GM19025 (cell line): ENCODE data around the gene ANKRD63.
A peak's percentile ranks its signal among the peaks of the same experiment; 100 is the strongest.

Experiments used
- ATAC-seq: cut with Tn5 transposase; IDR thresholded peaks from one replicate; pipeline ENCODE4 v1.9.1; 2021; ENCODE audit warnings: mild to moderate bottlenecking, low read depth, moderate library complexity; ENCODE audit not compliant: unreplicated experiment

ANKRD63 gene

DNA sequence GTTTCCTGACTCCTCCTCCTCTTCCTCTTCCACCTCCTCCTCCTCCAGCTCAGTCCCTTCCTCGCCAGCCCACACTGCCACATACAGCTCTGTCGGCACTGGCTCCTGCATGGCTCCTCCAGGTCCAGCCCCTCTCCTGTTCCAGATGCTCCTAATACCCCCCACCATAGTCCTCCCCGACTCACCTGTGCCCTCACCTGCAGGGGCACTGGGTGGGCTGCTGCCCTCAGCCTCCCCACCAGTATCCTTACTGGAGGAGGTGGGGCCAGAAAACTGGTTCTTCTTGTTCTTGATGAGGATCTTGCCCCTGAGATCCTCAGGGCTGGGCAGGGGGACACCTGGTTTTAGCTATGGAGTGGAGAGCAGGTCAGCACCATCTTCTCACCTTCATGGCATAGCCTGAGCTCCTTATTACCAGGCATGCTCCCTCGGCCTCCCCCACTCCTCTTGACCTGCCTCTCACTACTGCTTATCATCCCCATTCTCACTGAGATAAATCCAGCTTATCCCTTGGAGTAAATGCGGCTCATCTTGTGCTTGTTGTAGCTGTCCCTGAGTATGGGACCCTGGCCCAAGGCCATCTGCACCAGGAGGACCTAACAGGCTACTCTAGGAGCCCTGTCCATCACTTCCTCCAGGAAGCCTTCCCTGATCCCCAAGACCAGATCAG, 13.8 kb upstream of the ANKRD63 start:
- no peak for ATAC-seq

DNA sequence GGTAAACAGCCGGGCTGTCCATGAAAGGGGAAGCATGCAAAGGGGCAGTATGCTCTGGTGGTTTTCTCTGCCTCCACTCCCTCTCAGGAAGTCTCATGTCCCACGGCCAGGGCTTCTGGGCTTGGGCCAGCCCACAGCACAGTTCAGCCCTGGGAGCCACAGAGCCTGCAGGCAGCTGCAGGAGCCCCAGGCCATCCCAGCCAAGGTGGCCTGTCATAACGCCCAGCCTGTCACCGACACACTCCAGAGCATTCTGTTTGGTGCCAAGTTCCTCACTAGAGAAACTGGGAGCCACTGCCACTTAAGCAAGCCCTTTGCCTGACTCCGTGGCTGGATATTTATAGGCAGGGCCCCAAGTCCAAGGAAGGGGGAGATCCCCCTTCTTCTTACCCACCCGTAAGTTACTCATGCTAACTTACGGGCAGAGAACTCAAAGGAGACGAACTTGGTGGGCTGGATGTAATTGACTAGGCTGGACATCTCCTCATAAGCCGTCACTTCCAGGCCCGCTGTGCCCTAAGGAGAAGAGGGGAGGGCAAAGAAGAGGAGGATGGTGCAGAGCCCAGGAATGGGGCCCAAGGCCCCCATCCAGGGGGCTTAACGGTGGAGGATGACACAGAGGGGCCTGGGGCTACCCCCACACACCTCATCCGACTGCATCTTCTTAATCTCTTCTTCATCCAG, 13.2 kb upstream of the ANKRD63 start:
- ATAC-seq, result no peak

DNA sequence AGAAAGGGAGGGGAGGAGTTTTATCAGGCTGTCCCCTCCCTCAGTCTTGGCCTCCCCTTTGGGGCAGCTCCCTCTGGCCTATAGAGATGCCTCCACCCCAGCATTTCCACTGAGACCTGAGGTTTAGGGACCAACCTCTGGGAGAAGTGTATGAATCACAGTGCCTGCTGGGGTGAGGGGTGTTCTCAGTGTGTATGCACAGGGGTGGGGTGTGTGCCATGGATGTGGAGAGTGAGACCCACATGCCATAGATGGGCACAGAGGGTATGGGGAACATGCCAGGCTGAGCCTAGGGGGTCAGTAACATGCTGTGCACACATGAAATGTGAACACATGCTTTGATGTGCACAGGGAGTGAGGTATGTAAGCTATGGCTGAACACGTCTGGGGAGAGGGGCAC, 12.4 kb upstream of the ANKRD63 start:
- no peak for ATAC-seq

DNA sequence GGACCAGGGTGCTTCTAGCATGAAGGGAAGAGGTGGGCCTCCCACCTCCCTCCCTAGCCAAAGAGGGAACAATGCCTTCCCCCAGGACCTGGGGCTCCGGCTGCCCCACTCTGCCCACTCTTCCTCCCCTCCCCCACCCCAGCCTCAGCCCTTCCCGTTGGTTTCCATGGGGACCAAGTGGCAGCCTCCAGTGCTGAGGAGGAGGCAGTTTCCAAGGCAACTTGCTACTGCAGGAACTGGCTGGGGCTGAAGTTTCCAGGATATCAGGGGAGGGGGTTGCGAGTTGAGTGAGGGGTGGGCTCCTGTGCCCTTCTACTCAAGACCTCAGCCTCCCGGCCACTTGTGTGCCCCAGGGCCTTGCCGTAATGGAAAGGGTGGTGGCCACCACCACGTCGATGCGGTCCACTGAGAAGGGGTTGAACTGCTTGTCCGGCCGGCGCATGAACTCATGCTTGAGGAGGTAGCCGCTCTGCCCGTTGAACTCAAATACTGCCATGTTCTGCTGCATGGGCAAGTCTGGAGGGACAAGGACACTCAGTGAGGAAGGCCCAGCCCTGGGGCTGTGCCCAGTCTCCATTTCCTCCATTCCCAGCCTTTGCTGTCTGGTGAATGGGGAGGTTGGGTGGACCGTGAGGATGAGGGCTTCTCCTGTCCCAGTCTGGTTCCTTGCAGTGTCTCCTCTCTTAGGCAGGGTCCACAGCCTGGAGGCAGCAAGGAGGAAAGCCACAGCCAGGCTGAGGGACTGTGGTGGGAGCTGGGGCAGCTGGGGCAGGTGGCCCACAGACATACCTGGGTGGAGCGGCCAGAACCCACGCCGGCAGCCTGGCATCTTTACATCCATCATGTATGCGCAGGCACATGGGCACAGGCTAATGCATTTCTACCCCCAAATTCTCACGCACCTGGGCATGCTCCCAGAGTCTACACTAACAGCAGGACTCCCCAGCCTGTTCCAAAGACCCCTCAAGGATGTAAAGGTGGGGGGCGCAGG, 11.3 kb upstream of the ANKRD63 start:
- ATAC-seq, result no peak

DNA sequence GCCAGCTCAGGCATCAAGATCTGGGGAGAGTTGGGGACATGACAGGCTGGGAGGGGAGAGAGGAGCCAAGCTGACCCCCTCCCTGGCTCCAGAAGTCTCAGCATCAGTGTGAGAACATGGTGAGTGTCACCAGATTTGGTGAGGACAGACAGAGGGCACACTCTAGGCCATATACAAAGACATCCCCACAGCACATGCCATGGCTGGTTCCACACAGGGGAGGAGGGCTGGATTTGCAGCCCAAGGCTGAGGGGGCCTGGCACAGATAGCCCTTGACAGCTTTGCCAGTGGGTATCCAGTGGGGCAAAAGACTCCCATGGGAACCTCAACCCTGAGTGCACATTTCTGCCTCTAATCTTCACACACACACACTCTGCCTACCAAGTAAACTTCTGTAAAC, 10.1 kb upstream of the ANKRD63 start:
- ATAC-seq, result no peak

DNA sequence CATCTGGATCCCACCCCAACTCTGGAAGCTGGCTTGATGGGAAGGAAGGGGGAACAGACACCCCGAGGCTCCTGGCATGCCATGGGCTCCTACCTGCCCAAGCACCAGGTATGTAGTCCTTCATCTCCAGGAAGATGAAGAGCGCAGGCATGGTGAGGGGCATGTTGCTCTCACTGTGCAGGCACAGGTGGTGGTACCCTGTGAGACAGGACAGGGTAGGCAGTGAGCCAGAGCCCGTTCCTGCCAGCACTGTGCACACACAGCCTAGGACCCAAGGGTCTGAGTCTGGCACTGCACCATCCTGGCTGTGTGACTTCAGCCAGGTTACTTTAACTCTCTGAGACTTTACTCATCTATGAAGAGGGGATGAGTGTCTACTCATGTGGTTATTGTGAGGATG, 9.4 kb upstream of the ANKRD63 start:
- no peak for ATAC-seq

DNA sequence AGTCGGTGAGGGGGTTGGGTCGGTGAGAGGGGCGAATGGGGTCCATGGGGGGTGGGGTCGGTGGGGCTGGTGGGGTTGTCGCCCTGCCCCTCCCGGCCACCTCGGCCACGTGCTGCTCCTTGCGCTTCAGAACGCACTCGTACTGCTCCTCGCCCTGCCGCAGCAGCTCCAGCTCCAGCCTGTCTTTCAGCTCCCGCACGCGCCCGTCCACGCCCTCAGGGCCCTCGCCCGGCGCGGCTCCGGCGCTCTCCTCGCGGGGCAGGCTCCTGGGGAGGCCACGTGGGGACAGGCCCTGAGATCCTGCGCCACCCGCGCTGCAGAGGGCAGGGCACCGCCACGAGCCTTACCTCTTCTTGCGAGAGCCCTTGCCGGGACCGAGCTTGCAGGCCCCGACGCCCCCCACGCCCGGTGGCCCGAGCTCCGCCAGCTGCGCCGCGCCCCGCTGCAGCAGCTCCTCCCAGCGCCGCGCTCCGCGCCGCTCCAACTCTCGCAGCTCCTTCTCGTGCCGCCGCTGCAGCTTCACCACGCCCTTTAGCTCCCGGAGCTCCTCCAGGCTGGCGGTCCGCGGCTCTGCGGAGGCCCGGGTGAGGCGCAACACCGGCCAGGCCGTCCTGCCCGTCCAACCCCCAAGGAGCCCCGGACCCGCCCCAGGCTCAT, 8.2 kb upstream of the ANKRD63 start:
- ATAC-seq, result no peak

DNA sequence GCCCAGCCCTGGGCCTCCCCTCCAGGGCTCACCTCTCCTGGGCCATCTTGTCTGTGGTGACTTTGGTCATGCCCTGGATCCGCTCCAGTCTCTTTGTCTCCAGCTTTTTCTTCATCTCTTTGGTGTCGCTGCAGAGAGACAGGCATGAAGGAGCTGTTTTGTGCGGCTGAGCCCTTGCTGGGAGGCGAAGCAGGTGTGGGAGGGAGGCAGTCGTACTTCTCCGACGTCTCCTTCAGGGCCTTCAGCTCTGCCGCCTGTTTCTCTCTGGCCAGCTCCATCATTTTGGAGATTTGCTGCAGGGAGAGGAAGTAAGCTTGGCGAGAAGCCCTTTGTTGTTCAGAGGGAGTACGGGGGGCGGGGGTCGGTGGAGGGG, 7.7 kb upstream of the ANKRD63 start:
- ATAC-seq, result no peak

DNA sequence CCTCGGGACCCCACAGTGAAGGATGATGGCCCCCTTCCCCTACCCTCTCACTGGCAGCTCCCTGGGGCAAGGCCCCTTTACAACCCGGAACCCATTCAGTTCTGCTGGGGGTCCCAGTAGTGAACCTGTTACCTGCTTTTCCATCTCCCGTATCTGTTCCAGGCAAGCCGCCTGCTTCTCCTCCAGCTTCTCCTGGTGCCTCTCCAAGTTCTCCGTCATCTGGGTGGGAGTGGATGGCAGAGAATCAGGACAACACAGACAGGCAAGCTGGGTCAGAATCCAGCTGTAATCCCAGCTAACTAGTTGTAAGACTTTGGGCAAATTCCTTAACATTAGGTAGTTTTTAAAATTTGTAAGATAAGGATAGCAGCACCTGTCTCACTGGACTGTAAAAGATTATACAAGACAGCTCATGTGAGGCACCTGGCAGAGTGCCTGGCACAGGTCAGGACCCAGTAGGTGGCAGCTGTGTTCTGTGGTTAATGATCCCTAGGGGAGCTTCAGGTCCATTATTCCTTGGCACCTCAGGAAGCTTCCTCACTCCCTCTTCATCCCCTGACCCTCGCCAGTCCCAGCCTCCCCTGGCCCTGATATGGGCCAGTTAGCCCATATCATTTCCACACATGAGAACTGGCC, 6.4 kb upstream of the ANKRD63 start:
- ATAC-seq, result no peak

DNA sequence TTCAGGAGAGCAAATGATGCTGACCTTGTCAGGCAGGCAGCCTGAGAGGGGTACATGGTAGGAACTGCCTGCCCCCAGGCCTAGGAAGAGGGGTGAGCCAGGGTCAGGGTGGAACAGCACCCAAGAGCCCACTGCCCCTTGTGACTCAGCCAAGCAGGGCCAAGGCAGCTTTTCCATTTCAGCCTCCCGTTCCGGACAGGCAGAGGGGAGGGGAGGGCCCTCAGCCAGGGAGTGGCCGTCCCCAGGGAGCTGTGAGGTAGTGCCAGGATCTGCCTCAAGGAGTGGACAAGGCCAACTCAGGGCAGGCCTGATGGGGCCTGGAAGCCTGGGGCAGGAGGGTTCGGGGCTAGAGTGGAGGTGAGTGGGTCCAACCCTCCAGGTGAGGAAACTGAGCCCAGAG, 5.1 kb upstream of the ANKRD63 start:
- ATAC-seq, result no peak

DNA sequence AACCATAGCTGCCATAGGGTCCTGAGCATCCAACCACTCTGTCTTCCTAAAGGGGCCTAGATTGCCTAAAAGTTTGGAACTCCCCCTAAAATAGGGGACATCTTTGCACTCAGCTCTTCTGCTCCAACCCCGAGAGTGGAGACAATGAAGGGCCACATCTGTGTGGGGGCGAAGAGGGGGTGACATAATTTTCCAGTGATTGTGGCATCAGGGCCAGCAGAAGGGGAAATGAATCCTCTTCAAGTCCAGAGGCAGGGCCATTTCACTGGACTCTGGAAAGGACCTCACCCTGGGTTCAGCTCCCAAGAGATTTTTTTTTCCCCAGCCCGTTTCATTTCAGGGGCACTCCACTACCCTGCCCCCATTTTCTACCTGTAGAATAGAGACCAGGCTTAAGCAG, 4.6 kb upstream of the ANKRD63 start:
- ATAC-seq, result no peak

DNA sequence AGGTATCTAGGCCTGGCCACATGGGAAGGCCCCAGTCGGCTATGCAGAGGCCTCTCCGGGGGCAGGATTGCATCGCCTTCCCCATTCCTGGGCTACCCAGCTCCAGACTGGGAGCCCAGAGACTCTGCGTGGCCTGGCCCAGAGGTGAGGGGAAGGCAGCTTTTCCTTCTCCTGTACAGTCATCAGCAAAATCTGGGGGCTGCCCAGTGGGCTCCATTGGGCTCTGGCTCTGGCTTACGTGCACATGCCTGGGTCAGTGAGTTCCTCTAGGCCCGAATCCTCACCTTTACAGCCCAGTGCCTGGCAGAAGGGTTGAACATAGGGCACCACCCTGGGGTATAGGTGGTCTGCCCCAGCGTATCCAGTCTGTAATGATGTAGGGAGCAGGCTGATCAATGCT, 3.9 kb upstream of the ANKRD63 start:
- ATAC-seq, result no peak

DNA sequence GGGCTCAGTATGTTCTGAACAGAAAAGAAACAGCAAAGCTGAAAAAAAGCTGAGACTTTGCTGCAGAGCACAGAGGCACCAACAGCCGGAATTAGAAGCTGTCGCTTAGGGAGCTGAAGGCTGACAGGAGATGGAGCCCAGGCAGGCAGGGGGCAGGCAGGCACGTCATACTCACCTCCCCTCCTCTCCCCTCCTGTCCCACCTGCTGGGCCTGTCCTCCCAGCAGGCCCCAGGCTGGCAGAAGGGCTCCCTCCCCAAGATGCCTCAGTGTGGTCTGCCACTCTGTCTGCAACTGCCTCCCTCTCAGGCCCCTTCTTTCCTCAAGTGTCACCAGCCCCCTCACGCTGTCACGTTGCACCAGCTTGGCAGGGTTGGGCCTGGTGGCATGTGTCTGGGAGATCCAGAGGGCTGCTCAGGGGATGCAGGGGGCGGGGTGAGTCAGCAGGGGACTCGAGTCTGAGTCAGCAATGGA, 3.2 kb upstream of the ANKRD63 start:
- no peak for ATAC-seq

DNA sequence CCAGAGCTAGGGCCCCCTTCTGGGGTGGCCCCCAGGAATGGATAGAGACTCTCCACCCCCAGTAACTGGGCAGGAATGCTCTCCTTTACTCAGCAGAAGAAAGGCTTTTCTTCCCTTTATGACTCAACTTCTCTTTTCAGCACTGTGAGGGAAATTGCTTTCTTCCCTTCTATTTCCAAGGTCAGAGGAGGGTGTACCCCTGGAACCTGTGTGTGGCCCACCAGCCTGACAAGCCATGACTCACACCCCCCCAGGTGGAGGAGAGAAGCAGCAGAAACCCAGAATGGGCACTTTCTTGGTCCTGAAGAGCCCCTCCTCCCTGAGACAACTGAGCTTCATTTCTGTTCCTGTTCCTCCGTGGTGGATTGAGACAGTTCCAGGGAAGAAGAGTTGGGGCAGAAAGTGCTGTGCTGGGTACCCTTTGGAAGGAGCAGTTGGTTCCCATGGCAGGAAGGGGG, 2.7 kb upstream of the ANKRD63 start:
- no peak for ATAC-seq

DNA sequence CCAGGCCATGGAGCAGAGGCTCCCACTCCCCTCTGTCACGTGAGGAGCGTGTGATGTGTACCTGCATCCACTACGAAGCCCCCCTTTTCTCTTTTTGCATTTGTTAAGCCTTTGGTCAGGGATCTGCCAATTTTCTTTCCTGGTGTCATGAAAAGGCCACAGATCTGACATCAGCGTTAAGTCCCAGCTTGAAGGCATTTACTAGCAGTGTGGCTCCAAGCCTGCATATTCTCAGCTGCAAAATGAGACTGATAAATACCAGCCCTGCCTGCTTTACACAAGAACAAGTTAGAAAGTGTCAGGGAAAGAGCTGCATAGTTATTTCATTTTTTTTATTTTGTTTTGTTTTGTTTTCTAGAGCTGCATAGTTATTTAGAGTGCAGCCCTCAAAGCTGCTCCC, 2.3 kb upstream of the ANKRD63 start:
- ATAC-seq, result no peak

DNA sequence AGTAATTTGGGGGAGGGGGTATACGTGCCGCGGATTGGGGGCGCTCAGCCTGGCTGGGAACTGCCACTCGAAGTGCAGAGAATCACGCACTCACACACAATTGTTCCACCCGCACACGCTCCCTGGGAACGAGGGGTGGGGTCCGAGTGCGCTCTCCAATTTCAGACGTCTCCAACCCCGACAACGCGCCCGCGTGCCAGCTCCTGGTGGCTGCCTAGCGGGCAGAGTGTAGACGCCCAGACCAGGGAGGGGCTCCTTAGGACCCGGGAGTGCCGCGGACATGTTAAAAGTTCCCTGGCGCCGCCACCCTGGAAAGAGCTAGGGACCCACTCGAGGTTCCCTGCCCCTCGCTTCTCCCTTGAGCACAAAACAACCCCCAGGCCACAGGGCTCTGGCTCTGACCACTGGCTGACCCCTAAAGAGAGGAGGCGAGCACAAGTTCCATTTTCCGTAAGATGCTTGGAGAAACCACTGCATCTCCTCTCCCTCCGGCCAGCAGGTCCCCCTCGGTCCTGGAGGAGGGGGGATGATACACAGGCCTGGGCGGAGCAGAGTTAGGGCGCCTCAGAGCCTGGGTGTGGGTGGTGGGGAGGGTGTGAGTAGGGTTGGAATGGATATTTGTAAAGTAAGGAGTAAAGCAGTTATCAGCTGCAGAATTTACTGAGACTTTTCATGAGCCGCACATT, 894 bp upstream of the ANKRD63 start:
- ATAC-seq, result no peak

DNA sequence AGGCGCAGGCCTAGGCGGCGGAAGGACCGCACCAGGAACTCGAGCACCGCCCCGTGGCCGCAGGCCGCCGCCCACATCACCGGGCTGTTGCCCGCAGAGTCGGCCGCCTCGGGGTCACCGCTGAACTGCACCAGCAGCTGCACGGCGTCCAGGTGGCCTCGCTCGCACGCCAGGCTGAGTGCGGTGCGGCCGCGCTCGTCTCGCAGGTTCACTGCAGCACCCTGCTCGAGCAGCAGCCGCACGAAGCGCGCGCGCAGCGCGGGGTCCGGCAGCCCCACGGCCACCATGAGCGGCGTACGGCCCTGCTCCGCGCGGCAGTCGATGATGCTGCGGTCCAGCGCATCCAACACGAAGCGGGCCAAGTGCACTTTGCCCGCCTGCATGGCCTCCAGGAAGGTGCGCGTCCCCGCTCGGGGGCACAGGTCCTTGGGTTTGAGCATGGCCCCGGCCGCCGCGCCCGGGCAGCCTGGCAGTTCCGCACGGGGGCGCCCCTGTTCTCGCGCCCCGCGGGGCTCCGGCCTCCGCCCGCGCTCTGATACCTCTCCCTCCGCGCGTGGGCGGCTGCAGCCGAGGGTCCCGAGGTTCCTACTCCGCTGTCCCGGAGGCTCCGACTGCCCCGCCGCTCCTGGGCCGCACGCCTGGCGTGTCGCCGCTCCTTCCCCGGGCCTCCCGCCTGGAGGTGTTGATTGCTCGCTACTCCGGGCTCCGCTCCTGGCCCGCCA, 556 bp downstream of the ANKRD63 start:
- ATAC-seq, result peak; percentile 38

DNA sequence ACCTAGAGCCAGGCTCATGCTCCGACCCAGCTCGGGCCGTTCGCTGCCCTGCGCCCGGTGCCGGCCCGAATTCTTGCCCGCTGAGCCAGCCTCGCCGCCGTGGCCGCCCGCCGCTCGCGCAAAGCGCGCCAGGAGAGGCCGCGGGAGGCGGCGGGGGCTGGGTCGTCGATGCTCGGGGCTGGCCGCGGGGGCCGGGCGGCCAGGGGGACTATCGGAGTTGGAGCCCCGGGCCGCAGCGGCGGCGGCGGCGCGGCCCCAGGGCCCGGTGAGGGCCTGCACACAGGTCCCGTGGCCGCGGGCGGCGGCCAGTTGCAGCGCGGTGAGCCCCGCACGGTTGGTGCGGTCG, 1.1 kb downstream of the ANKRD63 start:
- ATAC-seq, result no peak
